H7 (cell line): ENCODE results near the gene MYO1G. TPM values are rescaled to one million over a fixed set of nuclear protein-coding genes. Genes with fewer than 3 reads are reported as not detected.

Experiments used
- DNase-seq: peaks from one replicate; pipeline ENCODE4 v3.0.0; 2012
- H3K27me3 ChIP-seq: 2 replicates; pipeline ENCODE4 v1.6.0; 2011; ENCODE audit warnings: mild to moderate bottlenecking, low read length; ENCODE audit not compliant: control insufficient read depth, insufficient read depth
- H3K36me3 ChIP-seq: replicated peaks from 2 replicates; pipeline ENCODE4 v1.5.1; 2011; ENCODE audit warnings: low read length; ENCODE audit not compliant: control insufficient read depth, insufficient read depth
- H3K4me3 ChIP-seq: 2 replicates; pipeline ENCODE4 v1.5.1; 2011; ENCODE audit warnings: low read depth, mild to moderate bottlenecking, control low read depth, low read length, moderate library complexity; ENCODE audit not compliant: insufficient read depth
- total RNA-seq: library from RNA; depleted of rRNA; stranded (reverse); fragments of >200 nt; shearing (Covaris generic); gene quantifications from 2 replicates; pipeline ENCODE4 v1.2.3, GENCODE V29; 2014

MYO1G gene
- total RNA-seq, 1 experiment from 2014 or later: not detected

- Histone ChIP-seq H3K4me3 (no peak overlapping the region), H3K27me3 (no peaks in the 10 kb centered on the region), H3K36me3 (peaks cover 24% of the 10 kb centered on the region)
- peak; percentile 51 for DNase-seq
Measured at GRCh38 chr7:44979481-44980392, 922 bp upstream of the MYO1G start.

DNA sequence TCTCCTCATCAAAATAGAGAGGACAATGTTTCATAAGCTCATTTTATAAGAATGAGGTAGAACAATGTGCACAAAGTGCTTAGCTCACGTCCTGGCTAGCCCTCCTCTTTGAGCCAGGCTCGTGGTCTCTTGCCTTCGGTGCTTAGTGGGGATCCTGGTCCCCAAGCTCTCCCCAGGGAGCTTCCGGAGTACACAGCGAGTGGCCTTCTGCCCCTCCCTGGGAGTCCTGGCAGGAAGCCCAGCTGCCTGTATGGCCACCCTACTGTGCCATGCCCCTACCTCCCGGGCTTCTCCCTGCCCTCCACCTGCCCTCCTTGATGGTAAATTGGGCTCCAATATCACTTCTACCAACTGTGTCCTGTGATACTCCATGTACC, 868 bp downstream of the MYO1G start:
- Histone ChIP-seq H3K36me3 (peaks cover 7% of the 10 kb centered on the region), H3K4me3 (no peak overlapping the region), H3K27me3 (no peaks in the 10 kb centered on the region)
- DNase-seq: no peak

GRCh38 chr7:44977304-44977958, 1.4 kb downstream of the MYO1G start:
- DNase-seq: peak; percentile 28
- no peaks in the 10 kb centered on the region for H3K27me3 ChIP-seq
- H3K36me3 ChIP-seq: peaks cover 1% of the 10 kb centered on the region; the same call in 1 of the 2 replicates
- H3K4me3 ChIP-seq: no peak overlapping the region

- no peak overlapping the region for H3K4me3 ChIP-seq
- H3K27me3 ChIP-seq: no peaks in the 10 kb centered on the region
- peaks cover 1% of the 10 kb centered on the region; the same call in 1 of the 2 replicates for H3K36me3 ChIP-seq
- DNase-seq: peak; percentile 23
Measured at GRCh38 chr7:44976746-44977196, 2.0 kb downstream of the MYO1G start.

GRCh38 chr7:44976040-44976745, 2.6 kb downstream of the MYO1G start:
- no peaks in the 10 kb centered on the region for H3K36me3 ChIP-seq
- DNase-seq: no peak
- H3K27me3 ChIP-seq: no peaks in the 10 kb centered on the region
- no peak overlapping the region for H3K4me3 ChIP-seq

DNA sequence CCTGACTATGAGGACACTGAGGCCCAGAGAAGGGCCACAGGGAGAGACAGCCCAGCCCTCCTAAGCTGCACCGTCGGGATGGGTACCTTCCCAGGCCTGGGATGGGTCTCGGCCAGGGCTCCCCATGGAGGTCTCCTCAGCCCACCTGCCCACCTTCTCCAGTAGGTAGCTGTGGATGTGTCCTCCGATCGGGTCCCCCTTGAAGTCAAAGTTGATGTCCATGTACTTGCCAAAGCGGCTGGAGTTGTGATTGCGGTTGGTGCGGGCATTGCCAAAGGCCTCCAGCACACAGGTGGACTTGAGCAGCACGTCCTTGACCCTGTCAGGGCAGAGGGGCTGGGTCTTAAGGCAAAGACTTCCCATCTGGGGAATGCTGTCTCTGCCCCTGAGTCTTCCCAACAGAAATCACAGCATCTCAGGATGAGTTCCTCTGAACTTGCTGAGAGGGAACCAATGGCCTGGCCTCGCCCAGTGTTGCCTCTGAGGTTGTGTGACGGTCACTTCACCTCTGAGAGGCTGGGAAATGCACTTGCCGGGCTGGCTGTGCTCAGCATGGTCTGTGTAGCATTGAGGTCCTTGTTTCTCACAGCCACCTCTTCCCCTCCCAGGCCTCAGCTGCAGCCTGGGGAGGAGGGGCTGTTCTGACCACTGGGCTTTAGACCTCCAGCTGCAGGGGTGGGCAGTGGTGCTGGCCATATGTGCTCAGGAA, 3.3 kb downstream of the MYO1G start:
- DNase-seq: no peak
- Histone ChIP-seq H3K36me3 (no peaks in the 10 kb centered on the region), H3K27me3 (no peaks in the 10 kb centered on the region), H3K4me3 (no peak overlapping the region)

DNA sequence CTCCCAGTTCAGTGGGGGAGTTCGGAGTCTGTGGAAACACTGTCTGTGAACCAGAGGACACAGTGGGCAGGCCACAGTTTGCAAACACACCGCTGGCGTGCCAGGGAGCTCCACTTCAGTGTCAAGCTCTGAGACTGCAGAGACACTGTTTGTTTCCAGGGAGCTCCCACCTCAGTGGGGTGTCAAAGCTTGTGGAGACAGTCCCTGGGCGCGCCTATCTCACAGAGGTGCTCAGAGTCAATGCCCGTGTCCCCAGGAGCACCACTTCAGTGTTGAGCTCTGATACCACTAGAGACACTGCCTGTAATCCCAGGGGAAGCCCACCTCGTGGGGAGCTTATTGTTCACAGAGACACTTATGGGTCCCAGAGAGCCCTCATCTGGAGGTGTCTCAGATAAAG, 4.3 kb downstream of the MYO1G start:
- no peak overlapping the region for H3K4me3 ChIP-seq
- H3K36me3 ChIP-seq: no peaks in the 10 kb centered on the region
- no peak for DNase-seq
- H3K27me3 ChIP-seq: no peaks in the 10 kb centered on the region

DNA sequence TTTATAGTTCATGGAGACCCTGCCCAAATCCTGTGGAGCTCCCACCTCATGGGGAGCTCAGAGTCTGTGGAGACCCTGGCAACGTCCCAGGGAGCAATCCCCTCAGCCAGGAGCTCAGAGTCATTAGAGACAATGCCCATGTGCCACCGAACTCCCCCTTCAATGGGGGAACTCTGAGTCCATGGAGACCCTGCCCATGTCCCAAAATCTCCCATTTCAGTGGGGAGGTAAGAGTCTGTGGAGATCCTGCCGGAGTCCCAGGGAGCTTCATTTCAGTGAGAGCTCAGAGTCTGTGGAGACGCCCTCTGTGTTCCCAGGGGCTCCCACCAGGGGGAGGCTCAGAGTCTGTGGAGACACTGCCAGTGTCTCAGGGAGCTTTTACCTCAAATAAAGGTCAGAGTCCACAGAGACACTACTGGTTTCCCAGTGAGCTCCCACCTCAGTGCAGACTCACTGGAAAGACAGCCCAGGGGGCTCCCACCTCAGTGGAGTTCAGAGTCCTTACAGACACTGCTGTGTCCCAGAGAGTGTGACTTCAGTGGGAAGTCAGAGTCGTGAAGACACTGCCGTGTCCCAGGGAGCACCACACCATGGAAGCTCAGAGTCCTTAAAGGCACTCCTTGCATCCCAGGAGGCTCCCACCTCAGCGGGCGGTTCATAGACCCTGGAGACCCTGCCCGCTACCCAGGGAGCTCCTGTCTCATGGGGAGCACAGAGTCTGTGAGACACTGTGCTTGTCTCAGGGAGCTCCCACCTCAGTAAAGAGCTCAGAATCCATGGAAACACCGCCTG, 5.0 kb downstream of the MYO1G start:
- no peaks in the 10 kb centered on the region for H3K36me3 ChIP-seq
- no peaks in the 10 kb centered on the region for H3K27me3 ChIP-seq
- peak; percentile 65 for DNase-seq
- no peak overlapping the region for H3K4me3 ChIP-seq

- Histone ChIP-seq H3K4me3 (no peak overlapping the region), H3K36me3 (no peaks in the 10 kb centered on the region), H3K27me3 (no peaks in the 10 kb centered on the region)
- no peak for DNase-seq
Measured at GRCh38 chr7:44972562-44972961, 6.3 kb downstream of the MYO1G start.

- Histone ChIP-seq H3K4me3 (no peak overlapping the region), H3K36me3 (no peaks in the 10 kb centered on the region), H3K27me3 (no peaks in the 10 kb centered on the region)
- no peak for DNase-seq
Measured at GRCh38 chr7:44971902-44972441, 6.8 kb downstream of the MYO1G start.

DNA sequence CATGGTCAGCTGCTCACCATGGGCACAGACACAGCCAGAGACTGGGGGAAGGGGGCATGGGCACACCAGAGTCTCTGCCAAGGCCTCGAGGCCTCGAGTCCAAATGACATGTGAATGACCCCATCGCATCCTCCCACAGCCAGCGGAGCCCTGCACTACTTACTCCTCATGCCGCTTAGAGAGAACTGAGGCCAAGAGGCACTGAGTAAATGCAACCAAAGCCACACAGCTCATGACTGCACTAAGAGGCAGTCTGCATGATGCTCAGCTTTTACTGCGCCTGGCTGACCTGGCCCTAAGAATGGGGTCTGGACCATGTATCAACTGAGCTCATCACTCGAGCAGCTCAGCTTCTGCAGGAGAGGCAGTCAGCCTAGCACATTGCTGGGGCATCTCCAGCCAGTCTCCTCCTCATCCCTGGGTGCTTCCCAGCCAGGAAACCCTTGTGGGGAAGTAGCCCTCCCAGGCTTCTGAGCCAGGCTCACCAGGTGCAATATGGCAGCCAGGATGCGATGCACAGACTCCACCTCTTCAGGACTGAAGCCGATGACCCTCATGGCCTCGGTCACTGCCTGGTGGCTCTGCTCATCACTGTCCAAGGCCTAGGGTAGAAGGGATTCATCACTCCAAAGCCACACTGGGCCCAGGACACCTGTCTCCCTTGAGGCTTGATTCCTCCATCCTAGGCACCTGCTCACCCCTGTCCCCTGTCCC, 7.5 kb downstream of the MYO1G start:
- H3K27me3 ChIP-seq: no peaks in the 10 kb centered on the region
- no peak overlapping the region for H3K4me3 ChIP-seq
- no peak for DNase-seq
- no peaks in the 10 kb centered on the region for H3K36me3 ChIP-seq

GRCh38 chr7:44970523-44971051, 8.2 kb downstream of the MYO1G start:
- Histone ChIP-seq H3K27me3 (no peaks in the 10 kb centered on the region), H3K36me3 (no peaks in the 10 kb centered on the region), H3K4me3 (no peak overlapping the region)
- peak; percentile 26 for DNase-seq
